ENCODE measurements around the gene KIF20B.

GRCh38 chr10:89795840-89796239 lies 94.5 kb downstream of the KIF20B start:
- no peak for TF ChIP-seq CTCF (conservative IDR thresholded peaks at IDR 0.05 in 1 of 2, IDR thresholded peaks at IDR 0.05 in 1 of 2; ENCODE audit: extremely low read depth in 1 of 2, insufficient read depth in 1 of 2, low read depth in 1 of 2, low read length in 2 of 2)
- no peak for TF ChIP-seq EZH2 (IDR thresholded peaks at IDR 0.05; ENCODE audit: borderline replicate concordance, low read length)

Measured in mammary epithelial cell (primary cell).